ENCODE results near the gene ITPR2. TPM values are rescaled to one million over a fixed set of nuclear protein-coding genes. Genes with fewer than 3 reads are reported as not detected.
A peak's percentile ranks its signal among the peaks of the same experiment; 100 is the strongest.

ITPR2 gene
- total and polyA plus RNA-seq, 2 of the 8 experiments (the other 6 are each of a cell fraction or from before 2014, with no cell fraction given): 4.1 to 48.3 TPM

DNA sequence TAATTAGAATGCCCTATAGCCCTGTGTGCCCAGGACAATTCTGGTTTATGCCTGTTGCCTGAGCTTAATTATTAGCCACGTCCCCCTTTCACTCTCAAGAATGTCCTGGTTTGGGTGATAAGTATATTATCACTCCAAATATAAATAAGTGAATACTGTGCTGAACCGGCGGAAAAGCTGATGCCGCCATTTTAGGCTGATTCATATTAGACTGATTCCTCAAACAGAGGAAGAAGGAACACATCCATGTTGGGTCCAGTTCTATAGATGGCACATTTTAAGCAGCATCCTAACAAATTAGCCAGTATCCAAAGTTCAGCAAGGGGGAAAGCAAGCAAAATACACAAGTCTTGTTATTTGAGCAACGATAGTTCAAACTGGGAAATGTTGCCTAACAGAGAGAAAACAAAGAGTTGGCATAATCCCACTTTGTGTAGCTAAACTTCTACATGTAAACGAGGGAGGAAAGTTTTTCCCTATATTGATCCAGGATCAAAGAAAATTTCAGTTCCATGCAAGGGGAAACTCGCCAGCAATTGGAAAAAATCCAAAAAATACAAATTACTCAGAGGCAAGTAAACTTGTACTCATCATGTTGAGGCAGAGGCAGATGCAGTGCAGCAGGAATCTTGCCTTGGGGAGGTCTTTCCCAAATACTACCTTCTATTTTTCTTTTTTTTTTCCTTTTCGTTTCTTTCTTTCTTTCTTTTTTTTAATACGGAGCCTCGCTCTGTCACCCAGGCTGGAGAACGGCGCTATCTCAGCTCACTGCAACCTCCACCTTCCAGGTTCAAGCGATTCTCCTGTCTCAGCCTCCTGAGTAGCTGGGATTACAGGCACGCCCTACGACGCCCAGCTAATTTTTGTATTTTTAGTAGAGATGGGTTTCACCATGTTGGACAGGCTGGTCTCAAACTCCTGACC lies 96.2 kb downstream of the ITPR2 start:
- no peak overlapping the region for H3K56ac ChIP-seq (replicated peaks; ENCODE audit: insufficient read length, low read depth, low read length)
- FAIRE-seq (no peak), DNase-seq (ENCODE audit: low read depth in 1 of 2, low spot score in 2 of 2) (no peak)
- H2BK120ac ChIP-seq (replicated peaks; ENCODE audit: low read depth, low read length): no peak overlapping the region
- H3K79me1 ChIP-seq (ENCODE audit: low read depth, low read length): no peaks in the 10 kb centered on the region
- CTCF ChIA-PET (ENCODE audit: partially characterized antibody): interaction anchor here (0.5 to 1.5 kb wide), 3 partner anchors 13 to 145 kb away, joined by 3 to 4 read pairs (median 3); no protein-coding TSS in a partner anchor
- POLR2A ChIA-PET (ENCODE audit: partially characterized antibody): no interaction called here
- H3K27ac ChIP-seq (ENCODE audit: low read depth, low read length): no peak overlapping the region
- peaks cover 4% of the 10 kb centered on the region in 2 experiments; a peak in 2 of 4 replicates for H3K9me3 ChIP-seq (ENCODE audit: insufficient read depth in 2 of 2, low read depth in 1 of 2, low read length in 1 of 2)
- H2BK15ac ChIP-seq (ENCODE audit: low read length): no peak overlapping the region
- H2BK5ac ChIP-seq (ENCODE audit: low read depth, low read length): no peak overlapping the region
- H3K27me3 ChIP-seq (replicated peaks in 1 of 4; ENCODE audit: control insufficient read depth in 3 of 4, extremely low read depth in 1 of 4, insufficient read depth in 3 of 4, low read length in 3 of 4): peaks cover 0 to 1% (median 0%) of the 10 kb centered on the region in 4 experiments; a peak in 1 of 7 replicates
- H3K79me2 ChIP-seq (ENCODE audit: control insufficient read depth in 1 of 2, insufficient read depth in 2 of 2, low read length in 2 of 2): peaks cover 0 to 9% of the 10 kb centered on the region in 2 experiments; a peak in 1 of 4 replicates
- no peak overlapping the region for H3K23ac ChIP-seq (ENCODE audit: insufficient read length)
- H2BK12ac ChIP-seq (ENCODE audit: low read depth, low read length): no peak overlapping the region
- no peak overlapping the region for H4K8ac ChIP-seq (ENCODE audit: extremely low read depth, insufficient read depth, low read length)
- no peak overlapping the region for H4K5ac ChIP-seq (ENCODE audit: insufficient read length, low read depth, low read length)
- H3K18ac ChIP-seq (ENCODE audit: extremely low read depth, low read length): no peak overlapping the region
- H3K36me3 ChIP-seq (ENCODE audit: control insufficient read depth in 2 of 4, insufficient read depth in 4 of 4, low read length in 3 of 4): no peaks in the 10 kb centered on the region
- peak overlapping the region in 1 of 4 experiments; percentile 8; a peak in 1 of 7 replicates for H3K9ac ChIP-seq (replicated peaks in 1 of 4; ENCODE audit: extremely low read depth in 1 of 4, low read depth in 3 of 4, low read length in 3 of 4)
- no peak overlapping the region for H3K4ac ChIP-seq (replicated peaks; ENCODE audit: insufficient read length, low read depth, low read length)
- no peak overlapping the region for H2BK20ac ChIP-seq (ENCODE audit: low read length)
- 0 out of 7 replicates have a peak, but pooled peaks cover 0 to 4% (median 0%) of the 10 kb centered on the region in 4 experiments for H3K4me1 ChIP-seq (replicated peaks in 1 of 4; ENCODE audit: control insufficient read depth in 3 of 4, insufficient read depth in 4 of 4, low read length in 3 of 4)
- no peak overlapping the region for H4K91ac ChIP-seq (replicated peaks; ENCODE audit: insufficient read length, low read length)
- H4K20me1 ChIP-seq (replicated peaks in 1 of 2; ENCODE audit: control insufficient read depth in 1 of 2, insufficient read depth in 2 of 2, low read length in 2 of 2): no peaks in the 10 kb centered on the region
- no peak overlapping the region for H3K14ac ChIP-seq (ENCODE audit: insufficient read length)
- no peak overlapping the region for H2AK5ac ChIP-seq (ENCODE audit: low read depth, low read length)
- H2AFZ ChIP-seq (ENCODE audit: low read length): no peak overlapping the region
- 91% methylated on average over 13 of the region's 16 CpGs; no CpG with 5 or more reads in 1 of the 2 experiments for WGBS, 2 experiments (ENCODE audit: extremely low coverage in 1 of 2, insufficient coverage in 1 of 2, insufficient read length in 1 of 2, insufficient replicate concordance in 2 of 2, low coverage in 1 of 2, low lambda C conversion rate in 2 of 2, missing lambda C conversion rate in 1 of 2)
- no peak overlapping the region for H3K4me2 ChIP-seq (ENCODE audit: insufficient read depth in 1 of 2, low read depth in 2 of 2, low read length in 2 of 2)
- H3K4me3 ChIP-seq (ENCODE audit: extremely low read depth in 1 of 4, insufficient read depth in 2 of 4, low read depth in 3 of 4, low read length in 4 of 4): no peak overlapping the region
- H3K23me2 ChIP-seq (ENCODE audit: low read depth, low read length): peaks cover under 1% of the 10 kb centered on the region; the same call in 1 of the 2 replicates
- TF ChIP-seq RNF2 (IDR thresholded peaks at IDR 0.05; ENCODE audit: borderline replicate concordance, low read depth, low read length, missing control alignments, poor library complexity, severe bottlenecking): no peak
- TF ChIP-seq HDAC6 (IDR thresholded peaks at IDR 0.05; ENCODE audit: low read depth, low read length): no peak
- TF ChIP-seq SRF (IDR thresholded peaks at IDR 0.05; ENCODE audit: low read depth, low read length): no peak
